NB4 (cell line): ENCODE measurements around the gene CPNE9.

Source experiments
- DNase-seq: peaks from one replicate; pipeline ENCODE4 v3.0.0; 2010; ENCODE audit warnings: low read depth
- H3K4me3 ChIP-seq: one replicate; pipeline ENCODE4 v1.5.1; 2011; ENCODE audit warnings: mild to moderate bottlenecking, low read depth, low read length, moderate library complexity
- MYC ChIP-seq: IDR thresholded peaks from 2 replicates; pipeline ENCODE4 v1.6.1; 2011; ENCODE audit warnings: low read depth, low read length
- POLR2A ChIP-seq: IDR thresholded peaks from 2 replicates; pipeline ENCODE4 v1.6.1; 2011; ENCODE audit warnings: mild to moderate bottlenecking; ENCODE audit not compliant: insufficient read length; ENCODE audit errors: extremely low read depth
- TF ChIP-seq, protein P1 (sequence below): IDR thresholded peaks from 2 replicates; pipeline ENCODE4 v1.6.1; 2011; ENCODE audit warnings: low read depth, low read length
- TF ChIP-seq, protein P2 (sequence below): IDR thresholded peaks from one replicate; pipeline ENCODE4 v1.5.1; 2012; ENCODE audit warnings: low read depth, low read length

Gene CPNE9

DNA sequence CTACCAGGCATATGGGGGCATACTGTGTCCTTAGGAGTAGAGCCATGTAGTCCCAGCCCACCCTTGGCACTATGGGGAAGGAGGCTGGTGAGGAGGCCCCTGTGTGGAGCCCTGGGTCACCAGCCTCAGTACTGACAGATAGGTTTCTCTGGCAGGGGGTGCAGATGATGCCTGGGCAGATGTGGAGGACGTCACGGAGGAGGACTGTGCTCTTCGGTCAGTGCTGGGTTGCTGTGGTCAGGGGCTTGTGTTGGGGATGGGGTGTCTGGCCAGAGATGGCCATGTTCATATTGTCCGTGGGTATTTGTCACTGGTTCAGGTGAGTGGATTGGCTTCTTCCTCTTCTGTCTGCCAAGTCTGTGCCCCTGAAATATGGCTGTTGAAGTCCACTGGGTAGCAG is 34.4 kb upstream of the CPNE9 start:
- TF ChIP-seq POLR2A (no peak), MYC (no peak)
- TF ChIP-seq, protein P1, sequence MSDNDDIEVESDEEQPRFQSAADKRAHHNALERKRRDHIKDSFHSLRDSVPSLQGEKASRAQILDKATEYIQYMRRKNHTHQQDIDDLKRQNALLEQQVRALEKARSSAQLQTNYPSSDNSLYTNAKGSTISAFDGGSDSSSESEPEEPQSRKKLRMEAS = no peak
- TF ChIP-seq, protein P2, sequence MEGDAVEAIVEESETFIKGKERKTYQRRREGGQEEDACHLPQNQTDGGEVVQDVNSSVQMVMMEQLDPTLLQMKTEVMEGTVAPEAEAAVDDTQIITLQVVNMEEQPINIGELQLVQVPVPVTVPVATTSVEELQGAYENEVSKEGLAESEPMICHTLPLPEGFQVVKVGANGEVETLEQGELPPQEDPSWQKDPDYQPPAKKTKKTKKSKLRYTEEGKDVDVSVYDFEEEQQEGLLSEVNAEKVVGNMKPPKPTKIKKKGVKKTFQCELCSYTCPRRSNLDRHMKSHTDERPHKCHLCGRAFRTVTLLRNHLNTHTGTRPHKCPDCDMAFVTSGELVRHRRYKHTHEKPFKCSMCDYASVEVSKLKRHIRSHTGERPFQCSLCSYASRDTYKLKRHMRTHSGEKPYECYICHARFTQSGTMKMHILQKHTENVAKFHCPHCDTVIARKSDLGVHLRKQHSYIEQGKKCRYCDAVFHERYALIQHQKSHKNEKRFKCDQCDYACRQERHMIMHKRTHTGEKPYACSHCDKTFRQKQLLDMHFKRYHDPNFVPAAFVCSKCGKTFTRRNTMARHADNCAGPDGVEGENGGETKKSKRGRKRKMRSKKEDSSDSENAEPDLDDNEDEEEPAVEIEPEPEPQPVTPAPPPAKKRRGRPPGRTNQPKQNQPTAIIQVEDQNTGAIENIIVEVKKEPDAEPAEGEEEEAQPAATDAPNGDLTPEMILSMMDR = no peak
- no peak overlapping the region for H3K4me3 ChIP-seq
- no peak for DNase-seq

DNA sequence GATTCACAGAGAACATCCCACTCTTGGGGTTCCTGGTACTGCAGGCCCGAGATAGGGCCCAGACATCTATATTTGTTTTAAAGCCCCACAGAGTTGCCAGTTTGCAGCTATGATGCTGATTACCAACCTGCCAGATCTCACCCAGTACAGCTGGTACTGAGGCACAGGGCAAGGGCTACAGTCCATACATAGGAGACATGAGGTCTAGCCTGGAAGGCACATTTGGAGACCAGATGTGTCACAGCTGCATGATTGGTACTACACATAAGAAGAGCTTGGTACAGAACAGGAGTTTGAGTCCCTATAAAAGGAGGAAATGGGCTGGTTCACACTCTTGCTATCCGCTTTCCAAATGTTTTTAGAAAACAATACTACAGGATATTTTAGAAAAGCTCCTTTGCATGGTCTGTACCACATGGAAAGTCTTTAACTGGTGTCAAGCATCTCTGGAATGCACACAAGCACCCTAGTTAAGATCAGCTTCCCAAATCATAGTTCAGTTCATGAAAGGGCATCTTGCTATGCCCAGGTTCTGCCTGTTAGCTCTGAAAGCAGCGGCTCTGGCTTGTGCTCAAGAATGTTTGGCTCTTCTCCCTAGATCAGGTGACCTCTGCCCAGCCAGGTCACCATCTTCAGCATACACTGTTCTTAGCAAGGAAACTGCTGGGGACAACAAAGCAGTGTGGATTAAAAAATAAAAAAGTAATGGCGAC is 33.8 kb upstream of the CPNE9 start:
- no peak overlapping the region for H3K4me3 ChIP-seq
- no peak for TF ChIP-seq POLR2A
- TF ChIP-seq, protein P2 = no peak
- TF ChIP-seq, protein P1 = no peak
- no peak for TF ChIP-seq MYC
- no peak for DNase-seq

DNA sequence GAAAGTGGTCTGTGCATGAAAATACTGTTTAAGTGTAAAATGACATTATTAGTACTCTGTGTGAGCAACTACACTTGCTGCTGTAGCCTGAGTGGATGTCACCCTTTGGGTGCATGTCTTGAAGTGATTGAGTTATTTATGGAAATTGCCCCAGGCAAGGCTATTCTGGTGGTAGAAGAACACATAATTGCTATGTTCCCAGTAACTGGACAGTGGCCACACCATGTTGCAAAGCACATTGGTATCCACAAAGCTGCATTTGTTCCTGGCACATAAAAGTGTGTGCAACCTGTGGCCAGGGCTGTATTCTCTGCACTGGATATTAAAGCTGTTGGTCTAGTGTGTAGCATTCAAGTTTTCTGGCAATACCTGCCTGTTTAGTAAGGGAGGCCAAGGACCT is 30.6 kb upstream of the CPNE9 start:
- TF ChIP-seq POLR2A (no peak), MYC (no peak)
- TF ChIP-seq, protein P1 = no peak
- TF ChIP-seq, protein P2 = no peak
- DNase-seq = no peak
- H3K4me3 ChIP-seq = no peak overlapping the region

DNA sequence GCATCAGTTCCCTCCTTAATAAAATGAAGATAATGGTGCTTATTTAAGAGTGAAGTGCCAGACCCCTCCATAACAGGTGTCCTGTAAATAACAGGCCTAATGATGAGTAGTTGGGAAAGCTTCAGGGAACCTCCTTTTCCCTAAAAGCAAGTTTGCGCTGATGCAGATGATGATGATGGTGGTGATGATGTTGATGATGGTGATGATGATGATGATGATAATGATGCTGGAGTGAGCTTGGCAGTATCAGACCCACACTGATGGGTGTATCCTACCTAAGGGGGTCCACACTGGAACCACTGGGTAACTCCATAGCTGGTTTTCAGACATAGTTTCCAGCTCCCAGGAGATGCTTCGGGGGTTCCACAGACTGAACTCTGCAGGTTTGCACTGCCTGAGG is 29.9 kb upstream of the CPNE9 start:
- no peak for DNase-seq
- TF ChIP-seq POLR2A (no peak), MYC (no peak)
- TF ChIP-seq, protein P2 = no peak
- TF ChIP-seq, protein P1 = no peak
- H3K4me3 ChIP-seq = no peak overlapping the region

DNA sequence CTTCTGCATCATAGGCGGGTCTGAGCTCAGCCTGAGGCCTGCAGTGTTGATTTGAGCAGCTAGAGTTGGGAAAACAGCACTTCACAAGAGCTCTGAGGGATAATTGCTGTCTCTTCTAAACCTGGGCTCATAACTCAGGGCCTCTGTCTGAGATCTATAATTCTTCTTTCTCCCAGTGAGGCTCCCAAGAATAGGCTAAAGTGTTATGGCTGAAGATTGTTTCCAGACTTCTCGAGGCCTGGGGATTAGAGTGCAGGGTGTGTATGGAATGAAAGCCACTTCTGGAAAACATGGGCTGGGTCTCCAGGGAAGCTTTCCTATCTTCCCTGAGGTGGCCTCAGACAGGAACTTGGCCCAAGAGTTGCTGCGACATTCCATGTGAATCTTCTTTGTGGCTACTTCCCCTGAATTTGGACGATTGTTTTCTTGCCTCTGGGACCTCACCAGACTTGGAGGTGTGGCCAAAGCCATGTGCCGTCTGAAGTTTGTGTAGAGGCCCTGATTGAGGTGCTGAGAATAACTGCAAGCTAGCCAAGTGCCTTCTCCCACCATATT is 27.8 kb upstream of the CPNE9 start:
- TF ChIP-seq MYC = no peak
- TF ChIP-seq, protein P2 = no peak
- TF ChIP-seq, protein P1 = no peak
- no peak for TF ChIP-seq POLR2A
- no peak for DNase-seq
- H3K4me3 ChIP-seq = no peak overlapping the region
